Medulla oblongata (tissue), 1 donor: ENCODE results near the gene GMDS.

Source experiments
- DNase-seq: peaks from one replicate; pipeline ENCODE4 v3.0.0-alpha.2; 2015; ENCODE audit errors: extremely low spot score

Gene GMDS

GRCh38 chr6:1651362-1651761, 594.0 kb downstream of the GMDS start:
- no peak for DNase-seq

- no peak for DNase-seq
These were observed 599.8 kb downstream of the GMDS start for GRCh38 chr6:1645466-1646185.

- no peak for DNase-seq
These were observed 600.8 kb downstream of the GMDS start for GRCh38 chr6:1644516-1645060.

DNA sequence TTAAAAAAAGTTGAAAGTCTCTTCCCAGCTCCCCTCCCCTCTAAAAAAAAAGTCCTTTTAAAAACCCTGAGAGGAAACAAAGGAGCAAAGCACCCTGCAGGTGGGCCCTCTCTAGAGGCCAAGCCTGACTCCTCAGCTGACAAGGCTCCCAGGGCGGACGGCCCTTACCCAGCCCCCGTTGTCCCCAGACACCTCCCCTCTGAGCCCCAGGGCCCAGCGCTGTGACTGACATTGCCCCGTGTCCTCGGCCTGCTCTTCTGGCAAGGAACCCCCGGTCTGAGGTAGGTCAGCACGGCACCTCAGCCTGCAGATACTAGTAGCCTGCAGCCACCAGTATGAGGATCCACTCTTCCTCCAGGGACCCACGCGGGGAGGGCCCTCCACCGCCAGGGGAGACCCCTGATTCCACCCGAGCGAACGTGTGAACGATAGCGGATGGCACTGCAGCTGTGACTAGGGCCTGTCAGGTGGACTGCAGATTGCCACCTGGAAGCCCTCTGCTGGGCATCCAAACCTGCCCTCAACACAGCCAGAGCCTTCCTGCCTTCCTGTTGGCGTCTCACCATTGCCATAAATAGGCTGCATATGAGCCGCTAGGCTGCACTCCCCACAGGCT, 601.5 kb downstream of the GMDS start:
- no peak for DNase-seq

GRCh38 chr6:1643111-1643510, 602.3 kb downstream of the GMDS start:
- no peak for DNase-seq

- DNase-seq: no peak
These were observed 604.0 kb downstream of the GMDS start for GRCh38 chr6:1641343-1641885.

- DNase-seq: no peak
These were observed 604.9 kb downstream of the GMDS start for GRCh38 chr6:1640476-1640875.

DNA sequence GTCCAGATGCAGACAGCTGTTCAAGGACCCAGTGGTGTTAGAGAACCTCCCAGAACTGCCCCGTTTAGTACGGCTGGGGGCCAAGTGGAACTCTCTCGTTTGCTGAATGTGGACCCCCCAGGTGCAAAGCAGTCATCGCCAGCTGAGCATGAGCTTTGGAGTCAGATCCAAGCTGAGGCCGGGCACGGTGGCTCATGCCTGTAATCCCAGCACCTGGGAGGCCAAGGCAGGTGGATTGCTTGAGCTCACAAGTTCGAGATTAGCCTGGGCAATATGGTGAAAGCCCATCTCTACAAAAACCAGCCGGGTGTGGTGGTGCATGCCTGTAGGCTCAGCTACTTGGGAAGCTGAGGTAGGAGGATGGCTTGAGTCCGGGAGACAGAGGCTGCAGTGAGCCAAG, 606.0 kb downstream of the GMDS start:
- no peak for DNase-seq

GRCh38 chr6:1636971-1637871, 608.2 kb downstream of the GMDS start:
- DNase-seq: no peak

DNA sequence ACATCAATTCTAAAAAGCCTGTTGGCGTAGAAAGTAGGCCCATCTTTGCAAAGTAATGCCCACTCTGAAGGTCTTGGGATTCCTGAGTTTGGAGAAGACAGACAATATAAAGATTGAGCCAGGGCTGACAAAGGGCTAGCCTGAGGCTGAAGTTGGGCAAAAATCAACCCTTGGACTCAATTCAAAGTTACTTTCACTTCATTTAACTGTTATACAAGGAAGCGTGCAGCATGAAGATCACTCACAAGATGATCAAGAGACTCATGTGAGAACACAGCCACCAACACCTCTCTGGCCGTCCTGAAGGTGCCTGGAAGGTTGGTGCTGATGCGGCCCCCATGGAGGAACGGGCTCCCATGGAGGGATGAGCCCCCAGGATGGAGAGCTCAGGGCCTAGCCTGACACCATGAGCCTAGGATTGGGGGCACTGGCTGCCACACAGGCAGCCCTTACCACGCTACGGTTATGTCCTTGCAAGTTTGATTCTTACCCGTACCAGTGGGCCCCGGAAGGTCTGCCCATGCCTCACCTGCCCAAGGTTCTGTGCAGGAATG, 609.1 kb downstream of the GMDS start:
- DNase-seq: no peak

GRCh38 chr6:1635305-1636010, 609.9 kb downstream of the GMDS start:
- DNase-seq: no peak

GRCh38 chr6:1634081-1634480, 611.3 kb downstream of the GMDS start:
- DNase-seq: no peak

DNA sequence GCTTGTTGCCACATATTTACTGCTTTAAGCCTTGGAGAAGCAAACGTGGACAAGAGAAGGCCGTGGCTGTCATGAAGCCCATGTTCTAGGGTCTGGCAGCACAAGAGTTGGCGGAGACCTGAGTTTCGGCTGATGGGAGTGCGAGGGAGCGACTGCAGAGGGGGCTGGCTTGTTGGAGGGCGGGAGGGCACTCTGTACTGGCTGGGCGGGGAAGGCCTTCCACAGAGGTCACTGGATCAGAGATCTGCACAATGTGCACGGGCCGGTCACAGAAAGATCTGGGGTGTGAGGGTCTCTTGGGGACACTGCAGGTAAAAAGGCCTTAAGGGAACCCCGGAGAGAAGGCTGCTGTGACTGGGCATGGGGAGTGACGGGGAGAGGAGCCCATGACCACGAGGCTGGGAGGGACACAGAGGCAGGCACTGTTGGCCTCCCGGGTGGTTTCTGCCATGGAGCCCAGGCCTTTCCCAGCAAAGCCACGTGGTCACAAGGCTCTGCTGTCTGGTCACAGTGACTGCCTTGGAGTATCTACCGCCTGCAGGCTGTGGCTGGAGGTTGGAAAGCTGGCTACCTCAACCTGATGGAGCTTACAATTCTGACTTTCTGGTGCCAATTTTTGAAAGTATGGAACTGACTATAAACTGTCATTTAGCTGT, 611.9 kb downstream of the GMDS start:
- no peak for DNase-seq

- DNase-seq: no peak
These were observed 614.2 kb downstream of the GMDS start for GRCh38 chr6:1631251-1631650.

GRCh38 chr6:1630771-1631217, 614.6 kb downstream of the GMDS start:
- DNase-seq: no peak

- no peak for DNase-seq
These were observed 615.1 kb downstream of the GMDS start for GRCh38 chr6:1630212-1630770.

DNA sequence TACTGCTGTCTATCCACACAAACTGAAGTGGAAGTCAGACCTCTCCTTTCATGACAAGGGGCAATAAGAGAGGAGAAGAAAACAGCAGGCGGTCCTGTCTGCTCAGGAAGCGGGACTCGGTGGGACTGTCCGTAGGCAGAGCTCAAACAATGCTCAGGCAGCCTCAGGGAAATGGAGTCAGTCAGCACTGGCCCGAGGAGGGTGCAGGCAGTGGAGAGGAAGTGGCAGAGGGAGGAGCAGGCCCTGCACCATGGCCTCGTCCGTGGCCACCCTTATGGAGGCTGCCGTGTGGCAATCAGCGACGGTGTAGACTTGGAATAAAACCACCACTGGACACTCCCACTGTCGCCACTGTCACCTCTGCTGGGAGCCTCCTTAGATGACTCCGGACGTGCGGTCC, 616.1 kb downstream of the GMDS start:
- no peak for DNase-seq

DNA sequence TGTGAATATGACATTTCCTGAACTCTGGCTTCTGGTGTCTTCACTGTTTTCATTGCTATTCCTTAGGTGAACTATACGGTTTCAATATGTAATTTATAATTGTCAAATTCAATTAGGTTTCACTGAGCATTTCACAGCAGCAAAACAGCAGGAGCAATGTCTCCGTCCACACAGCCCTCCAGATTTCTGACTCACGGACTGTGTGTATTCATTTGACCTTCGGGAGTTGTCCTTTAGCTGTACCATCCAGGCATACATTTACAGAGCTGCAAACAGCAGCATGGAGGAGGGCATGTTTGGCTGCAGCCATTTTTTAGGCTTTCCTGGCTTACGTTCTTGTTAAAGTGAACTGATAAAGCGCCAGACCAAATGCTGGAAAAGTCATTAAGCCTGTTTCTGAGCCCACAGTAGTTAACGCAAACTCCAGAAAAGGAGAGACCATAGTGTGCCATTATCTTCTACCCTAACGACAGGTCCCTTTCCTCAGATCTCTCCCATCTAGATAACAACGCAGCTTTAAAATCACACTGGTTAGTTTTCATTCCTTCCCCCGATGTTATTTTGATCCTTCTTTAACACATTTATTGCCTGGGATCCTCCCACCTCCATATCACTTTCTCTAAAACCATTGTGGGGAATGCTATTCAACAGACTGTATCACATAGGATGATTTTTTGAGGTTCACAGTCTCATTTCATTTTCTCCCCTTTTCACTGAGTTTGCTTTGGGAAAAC, 617.4 kb downstream of the GMDS start:
- DNase-seq: no peak

- no peak for DNase-seq
These were observed 618.9 kb downstream of the GMDS start for GRCh38 chr6:1626481-1626880.
